HG03469 (cell line): ENCODE measurements around the gene CAMK2A.

Source experiments
- ATAC-seq: cut with Tn5 transposase; IDR thresholded peaks from one replicate; pipeline ENCODE4 v1.9.1; 2021; ENCODE audit warnings: mild to moderate bottlenecking, moderate library complexity, moderate number of reproducible peaks; ENCODE audit not compliant: unreplicated experiment

The CAMK2A gene

GRCh38 chr5:150175076-150175475 is 114.5 kb downstream of the CAMK2A start:
- no peak for ATAC-seq

DNA sequence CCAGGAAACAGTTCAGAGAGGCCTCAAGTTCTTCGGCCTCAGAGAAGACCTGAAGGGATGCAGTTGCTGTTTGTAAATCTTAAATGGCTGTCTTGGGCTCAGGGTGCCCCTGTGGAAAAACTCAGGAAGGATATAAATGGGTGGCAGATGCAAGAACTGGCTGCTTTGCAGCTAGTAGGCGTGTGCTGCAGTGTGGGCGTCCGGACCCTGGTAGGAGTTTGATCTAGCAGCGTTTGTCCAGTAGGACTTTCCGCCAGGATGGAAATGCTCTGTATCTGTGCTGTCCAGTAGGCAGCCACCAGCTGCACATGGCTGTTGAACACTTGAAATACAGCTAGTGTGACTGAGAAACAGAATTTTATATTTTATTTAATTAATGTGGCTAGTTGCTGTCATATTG is 115.3 kb downstream of the CAMK2A start:
- no peak for ATAC-seq

GRCh38 chr5:150173161-150173560 is 116.4 kb downstream of the CAMK2A start:
- ATAC-seq, result no peak

DNA sequence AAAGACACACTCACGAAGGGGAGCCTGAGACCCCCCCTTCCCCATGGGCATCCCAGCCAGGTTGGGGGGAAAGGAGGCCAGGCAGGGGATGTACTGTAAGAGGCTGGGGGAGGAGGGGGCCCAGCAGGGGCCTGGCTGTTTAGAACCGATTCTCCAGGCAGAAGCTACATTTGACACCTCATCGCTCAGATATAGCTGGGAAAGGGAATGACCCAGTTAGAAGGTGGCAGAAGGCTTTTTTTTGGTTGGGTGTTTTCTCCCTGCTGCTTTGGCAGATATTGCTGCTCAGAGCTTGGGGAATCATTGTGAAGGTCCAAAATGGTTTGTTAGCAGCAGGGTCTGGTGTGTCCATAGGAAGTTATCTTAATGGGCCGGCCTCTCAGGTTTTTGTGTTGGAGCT is 117.0 kb downstream of the CAMK2A start:
- no peak for ATAC-seq

DNA sequence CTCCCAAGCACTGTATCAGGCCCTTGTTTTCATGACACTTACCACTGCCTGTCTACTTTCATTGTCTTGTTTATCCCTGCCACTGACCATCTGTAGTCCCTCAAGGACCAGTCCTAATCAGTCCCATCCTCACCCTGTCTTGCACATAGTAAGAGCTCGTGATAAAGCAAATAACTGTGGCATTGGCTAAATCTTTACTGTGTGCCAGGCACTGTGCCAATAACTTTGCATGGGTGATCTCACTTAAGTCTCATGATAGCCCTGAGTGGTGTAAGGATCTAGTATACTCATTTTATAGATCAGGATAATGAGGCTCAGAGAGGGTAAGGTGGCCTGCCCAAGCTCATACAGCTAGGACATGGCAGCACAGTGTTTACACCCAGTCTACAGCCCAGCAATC is 117.4 kb downstream of the CAMK2A start:
- no peak for ATAC-seq
